Nephron progenitor cell (in vitro differentiated cells): ENCODE data around the gene PKD2L1.

Experiments used
- DNase-seq: peaks from one replicate; pipeline ENCODE4 v3.0.0; 2021
- H3K27ac Mint-ChIP-seq: 2 replicates; pipeline ENCODE4 v1.8.0; 2021; ENCODE audit warnings: mild to moderate bottlenecking, moderate library complexity, mixed read lengths
- H3K27me3 Mint-ChIP-seq: 2 replicates; pipeline ENCODE4 v1.8.0; 2021; ENCODE audit warnings: mild to moderate bottlenecking, low read depth, mixed read lengths; ENCODE audit not compliant: poor library complexity
- H3K36me3 Mint-ChIP-seq: 2 replicates; pipeline ENCODE4 v1.8.0; 2021; ENCODE audit warnings: low read depth, mixed read lengths
- H3K4me1 Mint-ChIP-seq: 2 replicates; pipeline ENCODE4 v1.8.0; 2021; ENCODE audit warnings: mixed read lengths
- H3K4me3 Mint-ChIP-seq: 2 replicates; pipeline ENCODE4 v1.8.0; 2021; ENCODE audit warnings: mild to moderate bottlenecking, moderate library complexity, mixed read lengths
- H3K9me3 Mint-ChIP-seq: 2 replicates; pipeline ENCODE4 v1.8.0; 2021; ENCODE audit warnings: mild to moderate bottlenecking, moderate library complexity, mixed read lengths
- TF ChIP-seq, protein P1 (sequence below): fragments of 200-600 bp; sonication (generic); IDR thresholded peaks from 2 replicates; pipeline ENCODE4 v1.5.0; 2021; ENCODE audit warnings: antibody characterized with exemption

The PKD2L1 gene

DNA sequence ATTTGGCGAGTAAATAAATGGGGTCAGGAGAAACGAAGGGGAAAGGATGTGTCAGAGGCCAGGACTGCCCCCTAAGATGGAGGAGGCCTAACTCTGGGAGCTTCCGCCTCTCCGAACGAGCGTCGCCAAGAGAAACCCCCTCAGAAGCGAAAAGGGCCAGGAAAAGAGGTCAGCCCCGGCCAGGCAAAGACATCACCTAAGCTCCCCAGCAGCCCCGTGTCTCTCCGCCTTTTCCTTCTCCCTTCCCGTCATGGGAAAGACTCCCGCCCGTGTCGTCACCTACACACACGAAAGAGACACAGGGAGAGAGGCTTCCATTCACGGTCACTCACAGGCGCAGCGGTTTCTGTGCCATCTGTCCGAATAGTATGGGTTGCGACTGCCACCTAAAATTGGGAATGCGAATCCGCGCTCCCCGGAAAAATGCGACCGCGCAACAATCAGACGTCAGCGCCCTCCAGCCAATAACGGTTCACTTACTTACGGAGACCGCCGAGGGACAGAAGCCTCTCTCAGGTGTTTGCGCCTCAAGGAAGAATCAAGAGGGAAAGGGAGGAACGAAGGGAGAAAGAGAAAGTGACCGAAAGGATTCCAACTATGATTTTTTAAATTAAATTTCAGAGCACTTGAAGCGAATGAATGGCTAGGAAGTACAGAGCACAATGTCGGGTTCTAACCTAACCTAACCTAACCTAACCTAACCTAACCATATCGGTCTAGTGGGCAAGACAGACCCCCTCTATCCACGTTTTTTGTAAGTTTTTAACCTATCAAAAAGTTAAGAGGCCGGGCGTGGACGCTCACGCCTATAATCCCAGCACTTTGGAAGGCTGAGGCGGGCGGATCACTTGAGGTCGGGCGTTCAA, 62.6 kb downstream of the PKD2L1 start, which contains the start of gene CWF19L1:
Gene CWF19L1 (minus strand): TSS at position 400 of the 866 bp plus-strand sequence. CDS start 45 bp downstream, at position 355.
- Mint-ChIP-seq H3K27ac (peak within 1 kb of the TSS; percentile 100), H3K9me3 (peaks cover 4% of the 10 kb centered on the region)
- TF ChIP-seq, protein P1, sequence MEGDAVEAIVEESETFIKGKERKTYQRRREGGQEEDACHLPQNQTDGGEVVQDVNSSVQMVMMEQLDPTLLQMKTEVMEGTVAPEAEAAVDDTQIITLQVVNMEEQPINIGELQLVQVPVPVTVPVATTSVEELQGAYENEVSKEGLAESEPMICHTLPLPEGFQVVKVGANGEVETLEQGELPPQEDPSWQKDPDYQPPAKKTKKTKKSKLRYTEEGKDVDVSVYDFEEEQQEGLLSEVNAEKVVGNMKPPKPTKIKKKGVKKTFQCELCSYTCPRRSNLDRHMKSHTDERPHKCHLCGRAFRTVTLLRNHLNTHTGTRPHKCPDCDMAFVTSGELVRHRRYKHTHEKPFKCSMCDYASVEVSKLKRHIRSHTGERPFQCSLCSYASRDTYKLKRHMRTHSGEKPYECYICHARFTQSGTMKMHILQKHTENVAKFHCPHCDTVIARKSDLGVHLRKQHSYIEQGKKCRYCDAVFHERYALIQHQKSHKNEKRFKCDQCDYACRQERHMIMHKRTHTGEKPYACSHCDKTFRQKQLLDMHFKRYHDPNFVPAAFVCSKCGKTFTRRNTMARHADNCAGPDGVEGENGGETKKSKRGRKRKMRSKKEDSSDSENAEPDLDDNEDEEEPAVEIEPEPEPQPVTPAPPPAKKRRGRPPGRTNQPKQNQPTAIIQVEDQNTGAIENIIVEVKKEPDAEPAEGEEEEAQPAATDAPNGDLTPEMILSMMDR: no peak

GRCh38 chr10:100265821-100266485, 64.1 kb downstream of the PKD2L1 start:
- H3K36me3 Mint-ChIP-seq: peaks cover 8% of the 10 kb centered on the region
- peak overlapping the region; percentile 100 for H3K4me3 Mint-ChIP-seq
- TF ChIP-seq, protein P1: no peak
- H3K27ac Mint-ChIP-seq: no peak overlapping the region
- H3K27me3 Mint-ChIP-seq: no peaks in the 10 kb centered on the region
- H3K4me1 Mint-ChIP-seq: peaks cover 18% of the 10 kb centered on the region
- no peaks in the 10 kb centered on the region for H3K9me3 Mint-ChIP-seq
- DNase-seq: no peak

More for the DNA sequence above, 62.6 kb downstream of the PKD2L1 start, which contains the start of gene CWF19L1:
- peaks cover 18% of the 10 kb centered on the region for H3K4me1 Mint-ChIP-seq
- H3K4me3 Mint-ChIP-seq: peak within 1 kb of the TSS; percentile 100
- peaks cover 11% of the 10 kb centered on the region for H3K36me3 Mint-ChIP-seq
- peak; percentile 78 for DNase-seq
- H3K27me3 Mint-ChIP-seq: peaks cover 3% of the 10 kb centered on the region

GRCh38 chr10:100254191-100254590, 75.8 kb downstream of the PKD2L1 start:
- Mint-ChIP-seq H3K36me3 (peaks cover 55% of the 10 kb centered on the region), H3K9me3 (no peaks in the 10 kb centered on the region), H3K4me3 (no peak overlapping the region), H3K4me1 (no peaks in the 10 kb centered on the region), H3K27ac (no peak overlapping the region), H3K27me3 (no peaks in the 10 kb centered on the region)
- DNase-seq: no peak
- TF ChIP-seq, protein P1: no peak

DNA sequence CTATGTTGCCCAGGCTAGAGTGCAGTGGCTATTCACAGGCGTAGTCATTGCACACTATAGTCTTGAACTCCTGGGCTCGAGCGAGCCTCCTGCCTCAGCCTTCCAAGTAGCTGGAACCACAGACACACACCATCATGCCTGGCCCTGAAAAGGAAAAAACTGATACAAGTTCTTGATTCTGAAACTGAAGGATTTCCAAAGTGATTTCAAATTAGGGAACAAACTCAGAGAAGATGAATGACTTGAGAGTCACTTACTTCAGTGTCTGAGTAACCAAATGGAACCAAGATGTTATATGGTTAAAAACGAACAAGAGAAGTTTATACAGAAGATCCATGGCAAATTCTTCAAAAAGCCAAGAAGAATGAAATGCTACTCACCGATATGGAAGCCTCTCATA, 77.0 kb downstream of the PKD2L1 start:
- H3K4me1 Mint-ChIP-seq: no peaks in the 10 kb centered on the region
- no peak overlapping the region for H3K27ac Mint-ChIP-seq
- H3K9me3 Mint-ChIP-seq: no peaks in the 10 kb centered on the region
- no peak for DNase-seq
- no peak overlapping the region for H3K4me3 Mint-ChIP-seq
- no peaks in the 10 kb centered on the region for H3K27me3 Mint-ChIP-seq
- peaks cover 53% of the 10 kb centered on the region for H3K36me3 Mint-ChIP-seq
- TF ChIP-seq, protein P1: no peak

DNA sequence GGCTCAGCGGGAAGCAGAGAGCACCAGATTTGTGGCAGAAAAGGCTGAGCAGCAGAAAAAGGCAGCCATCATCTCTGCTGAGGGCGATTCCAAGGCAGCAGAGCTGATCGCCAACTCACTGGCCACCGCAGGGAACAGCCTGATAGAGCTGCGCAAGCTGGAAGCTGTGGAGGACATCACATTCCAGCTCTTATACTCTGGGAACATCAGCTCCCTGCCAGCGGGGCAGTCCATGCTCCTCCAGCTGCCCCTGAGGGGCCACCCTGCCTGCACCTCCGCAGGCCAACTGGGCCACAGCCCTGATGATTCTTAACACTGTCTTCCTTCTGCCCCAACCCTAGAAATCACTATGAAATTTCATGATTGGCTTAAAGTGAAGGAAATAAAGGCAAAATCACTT, 81.2 kb downstream of the PKD2L1 start:
- peaks cover 50% of the 10 kb centered on the region for H3K36me3 Mint-ChIP-seq
- TF ChIP-seq, protein P1: no peak
- H3K4me1 Mint-ChIP-seq: no peaks in the 10 kb centered on the region
- no peak for DNase-seq
- H3K9me3 Mint-ChIP-seq: no peaks in the 10 kb centered on the region
- H3K27me3 Mint-ChIP-seq: no peaks in the 10 kb centered on the region
- H3K27ac Mint-ChIP-seq: no peak overlapping the region
- no peak overlapping the region for H3K4me3 Mint-ChIP-seq
